Measurements from ENCODE around the gene MMD2.

MMD2 gene

DNA sequence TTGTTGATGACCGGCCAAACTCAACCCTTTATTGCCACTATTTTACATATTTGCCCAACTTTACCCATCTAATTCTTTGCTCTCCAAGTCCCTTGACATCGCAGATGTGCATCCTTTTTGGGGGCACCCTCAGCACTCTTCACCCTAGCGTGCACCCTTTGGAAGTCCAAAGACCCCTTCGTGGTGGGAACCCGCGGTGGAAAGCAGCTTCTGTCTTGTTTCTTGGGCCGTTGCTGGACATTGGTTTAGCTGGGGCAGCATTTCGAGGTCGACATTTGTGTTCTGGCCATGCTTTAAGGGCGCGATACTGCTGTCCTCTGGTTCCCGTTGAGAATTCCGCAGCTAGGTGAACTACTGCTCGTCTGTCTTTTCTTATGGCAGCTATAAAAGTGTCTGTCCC lies 96.8 kb downstream of the MMD2 start:
- no peak overlapping the region for H2AFZ ChIP-seq (ENCODE audit: low read length)
- H3K27me3 ChIP-seq (ENCODE audit: insufficient read depth, low read length) = peaks cover 7% of the 10 kb centered on the region; the same call in 1 of the 2 replicates
- H3K9me3 ChIP-seq (ENCODE audit: low read length) = no peaks in the 10 kb centered on the region
- H3K36me3 ChIP-seq (ENCODE audit: insufficient read depth, low read length) = no peaks in the 10 kb centered on the region
- no peaks in the 10 kb centered on the region for H4K20me1 ChIP-seq (ENCODE audit: insufficient read depth, low read length)
- TF ChIP-seq, protein P1, sequence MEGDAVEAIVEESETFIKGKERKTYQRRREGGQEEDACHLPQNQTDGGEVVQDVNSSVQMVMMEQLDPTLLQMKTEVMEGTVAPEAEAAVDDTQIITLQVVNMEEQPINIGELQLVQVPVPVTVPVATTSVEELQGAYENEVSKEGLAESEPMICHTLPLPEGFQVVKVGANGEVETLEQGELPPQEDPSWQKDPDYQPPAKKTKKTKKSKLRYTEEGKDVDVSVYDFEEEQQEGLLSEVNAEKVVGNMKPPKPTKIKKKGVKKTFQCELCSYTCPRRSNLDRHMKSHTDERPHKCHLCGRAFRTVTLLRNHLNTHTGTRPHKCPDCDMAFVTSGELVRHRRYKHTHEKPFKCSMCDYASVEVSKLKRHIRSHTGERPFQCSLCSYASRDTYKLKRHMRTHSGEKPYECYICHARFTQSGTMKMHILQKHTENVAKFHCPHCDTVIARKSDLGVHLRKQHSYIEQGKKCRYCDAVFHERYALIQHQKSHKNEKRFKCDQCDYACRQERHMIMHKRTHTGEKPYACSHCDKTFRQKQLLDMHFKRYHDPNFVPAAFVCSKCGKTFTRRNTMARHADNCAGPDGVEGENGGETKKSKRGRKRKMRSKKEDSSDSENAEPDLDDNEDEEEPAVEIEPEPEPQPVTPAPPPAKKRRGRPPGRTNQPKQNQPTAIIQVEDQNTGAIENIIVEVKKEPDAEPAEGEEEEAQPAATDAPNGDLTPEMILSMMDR (IDR thresholded peaks at IDR 0.05; ENCODE audit: low read length) = no peak
- no peak for TF ChIP-seq EZH2 (IDR thresholded peaks at IDR 0.05; ENCODE audit: borderline replicate concordance, low read length)
- H3K4me3 ChIP-seq (ENCODE audit: low read depth, low read length, poor library complexity, severe bottlenecking) = no peak overlapping the region
- no peaks in the 10 kb centered on the region for H3F3A ChIP-seq (ENCODE audit: insufficient read depth, low read length)
- no peaks in the 10 kb centered on the region for H3K4me1 ChIP-seq (ENCODE audit: insufficient read depth, low read length, severe bottlenecking)
- no peak overlapping the region for H3K9ac ChIP-seq (ENCODE audit: low read length)
- no peaks in the 10 kb centered on the region for H3K9me2 ChIP-seq (ENCODE audit: low read depth, low read length)
- H3K27ac ChIP-seq (ENCODE audit: low read depth, low read length, poor library complexity, severe bottlenecking) = no peak overlapping the region
- no peak overlapping the region for H3K4me2 ChIP-seq (ENCODE audit: low read length)
- no peaks in the 10 kb centered on the region for H3K79me2 ChIP-seq (ENCODE audit: insufficient read depth, low read length)

DNA sequence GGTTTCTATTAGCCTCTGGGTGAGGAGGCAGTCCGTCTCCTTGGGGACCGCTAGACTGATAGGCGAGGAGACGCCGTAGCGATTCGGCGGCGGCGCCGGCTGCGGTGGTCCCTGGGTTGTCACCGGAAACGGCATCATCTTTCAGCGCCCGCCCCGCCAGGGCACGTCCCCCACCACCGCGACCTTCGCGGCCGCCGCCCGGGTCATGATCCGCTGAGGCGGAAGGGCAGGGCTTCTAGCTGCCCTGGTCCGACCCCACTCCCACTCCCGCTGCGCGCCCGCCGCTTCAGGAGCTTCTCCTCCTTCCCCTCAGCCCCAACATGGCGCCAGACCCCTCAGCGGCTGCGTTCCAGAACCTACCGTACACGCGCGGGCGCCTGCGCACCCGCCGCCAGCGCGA lies 97.3 kb downstream of the MMD2 start, which contains the start of gene PAPOLB:
Gene PAPOLB, minus strand, starts transcription at position 358 of the 400 bp plus-strand sequence. Its CDS starts 220 bp downstream, at position 138.
- no peaks in the 10 kb centered on the region for H3K36me3 ChIP-seq (ENCODE audit: insufficient read depth, low read length)
- no peaks in the 10 kb centered on the region for H3K4me1 ChIP-seq (ENCODE audit: insufficient read depth, low read length, severe bottlenecking)
- TF ChIP-seq, protein P1 (IDR thresholded peaks at IDR 0.05; ENCODE audit: low read length) = no peak
- no peak for TF ChIP-seq EZH2 (IDR thresholded peaks at IDR 0.05; ENCODE audit: borderline replicate concordance, low read length)
- H3K27me3 ChIP-seq (ENCODE audit: insufficient read depth, low read length) = peaks cover 8% of the 10 kb centered on the region; the same call in 1 of the 2 replicates
- no peaks in the 10 kb centered on the region for H3K9me3 ChIP-seq (ENCODE audit: low read length)
- no peak within 1 kb of the TSS for H3K9ac ChIP-seq (ENCODE audit: low read length)
- peak within 1 kb of the TSS; percentile 36 for H3K4me2 ChIP-seq (ENCODE audit: low read length)
- no peak within 1 kb of the TSS for H3K27ac ChIP-seq (ENCODE audit: low read depth, low read length, poor library complexity, severe bottlenecking)
- no peaks in the 10 kb centered on the region for H3F3A ChIP-seq (ENCODE audit: insufficient read depth, low read length)
- no peak within 1 kb of the TSS for H2AFZ ChIP-seq (ENCODE audit: low read length)
- H3K79me2 ChIP-seq (ENCODE audit: insufficient read depth, low read length) = no peaks in the 10 kb centered on the region
- no peaks in the 10 kb centered on the region for H3K9me2 ChIP-seq (ENCODE audit: low read depth, low read length)
- H3K4me3 ChIP-seq (ENCODE audit: low read depth, low read length, poor library complexity, severe bottlenecking) = peak within 1 kb of the TSS; percentile 40
- no peaks in the 10 kb centered on the region for H4K20me1 ChIP-seq (ENCODE audit: insufficient read depth, low read length)

DNA sequence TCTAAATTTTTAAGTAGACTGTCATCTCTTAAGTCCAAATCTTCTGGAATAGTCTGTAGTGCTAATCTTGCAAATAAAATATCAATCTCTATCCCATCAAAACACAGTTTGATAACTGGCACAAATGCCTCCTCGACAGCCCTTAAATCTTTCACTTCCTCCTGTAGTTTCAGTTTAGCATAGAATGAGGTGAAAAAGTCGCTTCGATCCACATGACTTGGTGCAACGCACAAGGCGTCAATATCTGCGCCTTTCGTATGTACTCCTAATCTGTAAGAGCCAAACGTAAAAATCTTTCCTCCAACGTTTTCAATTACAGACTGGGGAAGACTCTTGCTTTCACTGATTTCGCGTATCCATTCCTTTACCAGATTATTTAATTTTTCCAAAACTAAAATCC lies 97.8 kb downstream of the MMD2 start:
- TF ChIP-seq, protein P1 (IDR thresholded peaks at IDR 0.05; ENCODE audit: low read length) = no peak
- no peak for TF ChIP-seq EZH2 (IDR thresholded peaks at IDR 0.05; ENCODE audit: borderline replicate concordance, low read length)
- Histone ChIP-seq H3K9ac (ENCODE audit: low read length) (no peak overlapping the region), H2AFZ (ENCODE audit: low read length) (no peak overlapping the region), H3K27me3 (ENCODE audit: insufficient read depth, low read length) (peaks cover 8% of the 10 kb centered on the region; the same call in 1 of the 2 replicates), H3F3A (ENCODE audit: insufficient read depth, low read length) (no peaks in the 10 kb centered on the region), H3K4me3 (ENCODE audit: low read depth, low read length, poor library complexity, severe bottlenecking) (peak overlapping the region; percentile 40), H4K20me1 (ENCODE audit: insufficient read depth, low read length) (no peaks in the 10 kb centered on the region), H3K4me1 (ENCODE audit: insufficient read depth, low read length, severe bottlenecking) (no peaks in the 10 kb centered on the region), H3K36me3 (ENCODE audit: insufficient read depth, low read length) (no peaks in the 10 kb centered on the region), H3K9me2 (ENCODE audit: low read depth, low read length) (no peaks in the 10 kb centered on the region), H3K4me2 (ENCODE audit: low read length) (peak overlapping the region; percentile 36), H3K9me3 (ENCODE audit: low read length) (no peaks in the 10 kb centered on the region), H3K79me2 (ENCODE audit: insufficient read depth, low read length) (no peaks in the 10 kb centered on the region), H3K27ac (ENCODE audit: low read depth, low read length, poor library complexity, severe bottlenecking) (no peak overlapping the region)
